Smooth muscle cell (in vitro differentiated cells): Measurements from ENCODE around the gene GNG14. TPM values are rescaled to one million over a fixed set of nuclear protein-coding genes. Genes with fewer than 3 reads are reported as not detected.
"Not testable (repeated sequence)": the region's sequence is repeated elsewhere in the genome, so short reads cannot be mapped to it uniquely, and the experiment has no call there.

Experiments used
- DNase-seq: peaks from one replicate; lab custom pipeline; 2025; ENCODE audit not compliant: unreplicated experiment; lab: John Stamatoyannopoulos, UW
- H2AFZ ChIP-seq: fragments of 200-600 bp; sonication (generic); 2 replicates; pipeline ENCODE4 v1.6.0; 2016; ENCODE audit warnings: antibody characterized with exemption, low read depth, mild to moderate bottlenecking
- H3F3A ChIP-seq: fragments of 200-600 bp; sonication (generic); 2 replicates; pipeline ENCODE4 v1.6.0; 2017; ENCODE audit warnings: antibody characterized with exemption, low read depth
- H3K27ac ChIP-seq: fragments of 200-600 bp; sonication (generic); 2 replicates; pipeline ENCODE4 v1.5.1; 2016; ENCODE audit warnings: low read depth, mild to moderate bottlenecking
- H3K27me3 ChIP-seq: fragments of 200-600 bp; sonication (generic); 2 replicates; pipeline ENCODE4 v1.6.1; 2016; ENCODE audit warnings: low read depth, mild to moderate bottlenecking
- H3K36me3 ChIP-seq: fragments of 200-600 bp; sonication (generic); 2 replicates; pipeline ENCODE4 v1.5.1; 2016; ENCODE audit warnings: low read depth
- H3K4me1 ChIP-seq: fragments of 200-600 bp; sonication (generic); 2 replicates; pipeline ENCODE4 v1.5.1; 2016; ENCODE audit warnings: low read depth
- H3K4me2 ChIP-seq: fragments of 200-600 bp; sonication (generic); 2 replicates; pipeline ENCODE4 v1.6.0; 2016; ENCODE audit warnings: mild to moderate bottlenecking
- H3K4me3 ChIP-seq: fragments of 200-600 bp; sonication (generic); 2 replicates; pipeline ENCODE4 v1.5.1; 2016; ENCODE audit warnings: mild to moderate bottlenecking
- H3K79me2 ChIP-seq: fragments of 200-600 bp; sonication (generic); 2 replicates; pipeline ENCODE4 v1.6.0; 2016; ENCODE audit warnings: low read depth, mild to moderate bottlenecking
- H3K9ac ChIP-seq: fragments of 200-600 bp; sonication (generic); 2 replicates; pipeline ENCODE4 v1.6.0; 2016; ENCODE audit warnings: low read depth
- H3K9me3 ChIP-seq: fragments of 200-600 bp; sonication (generic); replicated peaks from 2 replicates; pipeline ENCODE4 v1.5.1; 2016; ENCODE audit warnings: low read depth
- H4K20me1 ChIP-seq: fragments of 200-600 bp; sonication (generic); 2 replicates; pipeline ENCODE4 v1.6.0; 2016; ENCODE audit warnings: low read depth
- CTCF ChIP-seq: fragments of 200-600 bp; sonication (generic); IDR thresholded peaks from 2 replicates; pipeline ENCODE4 v1.5.1; 2017; ENCODE audit warnings: borderline replicate concordance, mild to moderate bottlenecking, antibody characterized with exemption; ENCODE audit not compliant: insufficient read depth, poor library complexity, severe bottlenecking
- WGBS: methylation state at CpG from one replicate; pipeline ENCODE4 v1.1.7; 2016; ENCODE audit warnings: low lambda C conversion rate; 5-methylcytosine and 5-hydroxymethylcytosine counted together
- polyA plus RNA-seq: library from polyadenylated mRNA; unstranded; fragments of >200 nt; fragmentation: Nextera tagmentation; extraction: Ambion mirVana; gene quantifications from 2 replicates; pipeline ENCODE4 v1.2.1, GENCODE V29; 2016
- total RNA-seq: library from RNA; depleted of rRNA; stranded (reverse); fragments of >200 nt; gene quantifications from 2 replicates; pipeline ENCODE4 v1.2.3, GENCODE V29; 2014

The GNG14 gene
- total and polyA plus RNA-seq, 2 experiments from 2014 or later, result not detected

- DNase-seq, result no peak
- H3K9ac ChIP-seq, result peak overlapping the region; percentile 92
- H4K20me1 ChIP-seq, result no peaks in the 10 kb centered on the region
- 93% methylated on average over 1 of the region's 1 CpG for WGBS
- no peak overlapping the region for H2AFZ ChIP-seq
- no peaks in the 10 kb centered on the region for H3K79me2 ChIP-seq
- H3K4me3 ChIP-seq, result peak overlapping the region; percentile 90
- H3K27me3 ChIP-seq, result no peaks in the 10 kb centered on the region
- no peak for TF ChIP-seq CTCF
- peaks cover 6% of the 10 kb centered on the region for H3F3A ChIP-seq
- peaks cover 6% of the 10 kb centered on the region for H3K4me1 ChIP-seq
- no peaks in the 10 kb centered on the region for H3K36me3 ChIP-seq
- peak overlapping the region; percentile 95 for H3K4me2 ChIP-seq
- H3K9me3 ChIP-seq, result no peaks in the 10 kb centered on the region
- H3K27ac ChIP-seq, result no peak overlapping the region
These were observed 7.7 kb downstream of the GNG14 start for GRCh38 chr19:12695514-12695913.

DNA sequence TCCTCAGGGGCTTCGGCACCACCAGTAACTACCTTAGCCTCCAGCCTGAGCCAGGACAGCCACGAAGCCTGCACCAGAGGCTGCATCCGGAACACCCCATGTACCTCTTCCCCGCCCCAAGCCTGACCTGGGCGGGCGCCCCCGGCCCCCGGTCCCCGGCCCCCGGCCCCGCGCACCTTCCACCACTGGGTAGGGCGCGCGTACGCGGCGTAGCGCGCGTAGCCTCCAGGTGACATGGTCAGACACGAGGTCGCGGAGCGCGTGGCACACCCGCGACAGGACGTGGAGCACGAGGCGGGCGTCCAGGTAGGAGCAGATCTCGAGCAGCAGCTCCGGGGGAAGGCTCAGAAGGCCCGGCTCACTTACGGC, 8.2 kb downstream of the GNG14 start:
- Histone ChIP-seq H3K4me2 (peak overlapping the region; percentile 95), H3K27ac (peak overlapping the region; percentile 94), H3K79me2 (no peaks in the 10 kb centered on the region), H3K4me3 (peak overlapping the region; percentile 90), H3K4me1 (peaks cover 6% of the 10 kb centered on the region), H3K9me3 (no peaks in the 10 kb centered on the region), H3K9ac (peak overlapping the region; percentile 92), H3K36me3 (no peaks in the 10 kb centered on the region), H2AFZ (peak overlapping the region; percentile 98), H4K20me1 (no peaks in the 10 kb centered on the region), H3K27me3 (no peaks in the 10 kb centered on the region), H3F3A (peaks cover 6% of the 10 kb centered on the region)
- TF ChIP-seq CTCF, result no peak
- 11% methylated on average over 31 of the region's 36 CpGs for WGBS
- DNase-seq, result no peak

GRCh38 chr19:12696366-12697335, 8.9 kb downstream of the GNG14 start, which contains the start of gene FBXW9:
Gene FBXW9, minus strand, starts transcription at chr19:12696631. Its CDS starts 50 bp downstream, at chr19:12696581.
- H3K79me2 ChIP-seq, result no peaks in the 10 kb centered on the region
- 9% methylated on average over 58 of the region's 59 CpGs for WGBS

GRCh38 chr19:12697425-12697824, 9.6 kb downstream of the GNG14 start:
- H3K4me2 ChIP-seq, H2AFZ ChIP-seq, DNase-seq, H3F3A ChIP-seq, H3K9me3 ChIP-seq, H3K9ac ChIP-seq, H4K20me1 ChIP-seq, H3K27ac ChIP-seq, H3K36me3 ChIP-seq, H3K4me3 ChIP-seq, H3K79me2 ChIP-seq, H3K27me3 ChIP-seq, H3K4me1 ChIP-seq: not testable (repeated sequence)
- 98% methylated on average over 22 of the region's 22 CpGs for WGBS

More at GRCh38 chr19:12696366-12697335, 8.9 kb downstream of the GNG14 start, which contains the start of gene FBXW9:
- no peaks in the 10 kb centered on the region for H3K27me3 ChIP-seq
- H3K4me2 ChIP-seq, result peak within 1 kb of the TSS; percentile 95
- no peaks in the 10 kb centered on the region for H3K9me3 ChIP-seq
- H2AFZ ChIP-seq, result peak within 1 kb of the TSS; percentile 98
- H3K9ac ChIP-seq, result peak within 1 kb of the TSS; percentile 92
- TF ChIP-seq CTCF, result no peak
- H3K4me3 ChIP-seq, result peak within 1 kb of the TSS; percentile 90
- peak; percentile 76 for DNase-seq
- no peaks in the 10 kb centered on the region for H4K20me1 ChIP-seq
- H3F3A ChIP-seq, result peaks cover 6% of the 10 kb centered on the region
- H3K4me1 ChIP-seq, result peaks cover 6% of the 10 kb centered on the region
- H3K36me3 ChIP-seq, result no peaks in the 10 kb centered on the region
- H3K27ac ChIP-seq, result peak within 1 kb of the TSS; percentile 94
